Measurements from ENCODE around the gene GPRIN2.
"Not testable (repeated sequence)": the region's sequence is repeated elsewhere in the genome, so short reads cannot be mapped to it uniquely, and the experiment has no call there.

GPRIN2 gene

DNA sequence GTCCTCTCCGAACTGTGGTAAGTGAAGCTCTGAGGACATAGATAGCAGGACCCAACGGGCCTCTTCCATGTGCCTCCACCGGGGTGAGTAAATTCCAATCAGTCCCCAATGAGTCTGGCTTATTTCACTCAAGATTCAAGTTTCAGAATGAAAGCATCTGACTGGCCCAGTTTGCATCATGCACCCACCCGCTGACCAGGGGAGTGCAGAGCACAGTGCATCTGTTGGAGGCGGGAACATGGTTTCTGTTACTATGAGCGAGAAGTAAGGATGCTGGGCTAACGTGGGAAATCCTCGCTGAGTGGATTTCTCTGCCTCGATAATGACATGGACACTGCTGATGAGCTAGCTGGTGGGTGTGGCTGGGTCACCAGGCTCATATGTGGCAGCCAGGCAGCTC is 10.7 kb upstream of the GPRIN2 start:
- DNase-seq (ENCODE audit: low spot score), result not testable (repeated sequence)

- peak; percentile 78 for DNase-seq (ENCODE audit: low spot score)
Measured at GRCh38 chr10:46565591-46566332, 9.3 kb upstream of the GPRIN2 start.

GRCh38 chr10:46560952-46561351 is 4.5 kb upstream of the GPRIN2 start:
- no peak for DNase-seq (ENCODE audit: low spot score)

DNA sequence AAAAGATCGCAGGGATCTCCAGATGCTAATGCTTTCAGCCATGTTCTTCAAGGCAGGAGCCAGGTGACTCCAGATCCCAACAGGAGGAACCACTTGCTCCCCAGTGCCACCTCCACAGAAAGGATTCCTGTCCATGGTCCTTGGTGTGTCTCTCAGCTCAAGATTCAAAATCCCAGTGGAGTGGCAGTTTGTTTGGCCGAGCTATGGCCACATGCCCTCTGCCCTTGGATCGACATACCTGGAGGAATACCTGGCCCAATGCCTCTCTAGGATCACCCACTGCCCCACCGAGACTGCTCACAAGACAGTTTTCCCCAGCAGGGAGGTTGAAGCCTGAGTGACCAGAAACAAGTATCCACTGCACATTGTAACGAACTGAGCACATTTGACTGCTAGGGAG is 3.9 kb upstream of the GPRIN2 start:
- no peak for DNase-seq (ENCODE audit: low spot score)

- no peak for DNase-seq (ENCODE audit: low spot score)
Measured at GRCh38 chr10:46559231-46559671, 2.8 kb upstream of the GPRIN2 start.

- no peak for DNase-seq (ENCODE audit: low spot score)
Measured at GRCh38 chr10:46558392-46559185, 2.1 kb upstream of the GPRIN2 start.

DNA sequence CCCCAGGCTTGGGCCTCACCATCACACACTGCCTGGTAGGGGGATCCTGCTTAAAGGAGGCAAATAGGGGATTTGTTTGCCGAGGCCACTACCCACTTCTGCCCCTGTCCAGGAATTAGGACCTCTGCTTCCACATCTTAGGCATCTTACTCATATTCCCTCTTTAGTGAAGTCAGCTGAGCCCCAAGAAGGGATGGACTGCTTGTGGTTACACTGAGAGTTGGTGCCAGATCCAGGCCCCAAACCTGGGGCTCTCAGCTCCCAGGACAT is 1.6 kb upstream of the GPRIN2 start:
- DNase-seq (ENCODE audit: low spot score), result no peak

GRCh38 chr10:46557319-46558121 is 1.1 kb upstream of the GPRIN2 start:
- no peak for DNase-seq (ENCODE audit: low spot score)

DNA sequence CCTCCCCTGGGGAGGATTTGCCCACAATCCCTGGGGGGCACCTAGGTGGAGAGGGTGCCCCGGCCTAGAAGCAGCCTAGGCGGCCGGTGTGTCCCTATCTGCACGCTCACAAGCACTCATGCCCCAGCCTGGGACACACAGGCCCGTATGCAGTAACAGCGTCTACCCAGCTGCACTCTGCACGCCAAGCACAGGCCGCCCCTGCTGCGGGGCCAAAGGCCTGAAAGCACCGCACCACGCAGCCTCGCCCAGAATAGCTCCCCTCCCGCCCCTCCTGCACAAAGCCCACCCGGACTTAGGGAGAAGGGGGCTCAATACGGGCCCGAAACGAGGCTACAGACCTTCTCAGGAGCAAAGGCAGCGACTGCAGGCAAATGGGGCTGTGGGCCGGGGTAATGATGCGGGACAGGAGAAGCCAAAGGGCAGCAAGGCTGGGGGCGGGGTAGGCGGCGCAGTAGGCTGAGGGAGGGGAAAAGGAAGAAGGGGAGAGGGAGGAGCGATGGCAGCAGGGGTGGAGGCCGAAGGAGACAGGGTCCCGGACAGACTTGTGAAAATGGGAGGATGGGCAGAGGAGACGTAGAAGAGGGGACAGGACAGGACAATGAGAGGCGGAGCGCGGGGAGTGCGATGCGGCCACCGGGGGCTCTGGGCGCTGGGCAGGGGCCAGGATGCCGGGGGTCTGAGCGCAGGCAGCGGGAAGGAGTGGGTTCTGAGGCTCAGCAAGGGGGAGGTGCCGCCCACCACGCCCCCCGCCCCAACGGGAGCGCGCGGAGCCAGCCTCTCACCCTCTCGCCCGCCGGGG is 544 bp downstream of the GPRIN2 start:
- peak; percentile 56 for DNase-seq (ENCODE audit: low spot score)

GRCh38 chr10:46555366-46555712 is 1.1 kb downstream of the GPRIN2 start:
- no peak for DNase-seq (ENCODE audit: low spot score)

- DNase-seq (ENCODE audit: low spot score), result no peak
Measured at GRCh38 chr10:46554166-46554781, 2.2 kb downstream of the GPRIN2 start.

DNA sequence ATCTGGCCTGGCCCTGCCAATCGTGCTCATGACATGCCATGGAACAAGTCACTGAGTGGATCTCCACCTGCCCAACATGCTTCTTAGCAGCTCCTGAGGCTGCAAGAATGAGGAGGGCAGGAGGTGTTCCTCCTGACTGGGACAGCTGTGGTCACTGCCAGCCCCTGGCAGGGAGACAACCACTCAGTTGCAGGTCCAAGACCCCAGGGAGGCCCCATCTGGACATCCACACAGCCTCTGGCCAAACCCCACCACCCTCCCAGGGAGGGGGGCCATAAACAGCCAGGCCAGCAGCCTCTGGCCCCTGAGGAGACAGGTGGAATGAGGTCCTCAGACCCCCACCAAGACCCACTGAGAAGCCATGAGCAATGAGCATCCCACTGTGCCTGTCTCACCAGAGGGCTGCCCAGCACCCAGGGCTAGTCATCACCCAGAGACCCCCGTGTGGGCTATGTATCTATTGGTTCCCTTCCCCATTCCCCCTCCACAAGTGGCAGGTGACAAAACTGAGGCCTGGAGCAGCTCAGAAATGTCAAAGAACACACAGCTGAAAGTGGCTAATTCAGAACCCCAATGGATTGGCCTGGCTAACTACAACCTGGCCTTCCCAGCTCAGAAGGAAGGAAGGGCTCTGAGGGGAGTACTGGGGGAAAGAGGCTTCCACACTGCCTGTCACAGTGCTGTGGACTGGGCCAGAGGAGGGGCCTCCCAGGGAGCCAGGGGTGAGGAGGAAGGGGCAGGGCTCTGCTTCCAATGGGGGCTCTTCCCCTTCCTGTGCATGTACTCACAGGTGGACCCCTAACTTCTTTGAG is 3.0 kb downstream of the GPRIN2 start:
- DNase-seq (ENCODE audit: low spot score), result no peak

DNA sequence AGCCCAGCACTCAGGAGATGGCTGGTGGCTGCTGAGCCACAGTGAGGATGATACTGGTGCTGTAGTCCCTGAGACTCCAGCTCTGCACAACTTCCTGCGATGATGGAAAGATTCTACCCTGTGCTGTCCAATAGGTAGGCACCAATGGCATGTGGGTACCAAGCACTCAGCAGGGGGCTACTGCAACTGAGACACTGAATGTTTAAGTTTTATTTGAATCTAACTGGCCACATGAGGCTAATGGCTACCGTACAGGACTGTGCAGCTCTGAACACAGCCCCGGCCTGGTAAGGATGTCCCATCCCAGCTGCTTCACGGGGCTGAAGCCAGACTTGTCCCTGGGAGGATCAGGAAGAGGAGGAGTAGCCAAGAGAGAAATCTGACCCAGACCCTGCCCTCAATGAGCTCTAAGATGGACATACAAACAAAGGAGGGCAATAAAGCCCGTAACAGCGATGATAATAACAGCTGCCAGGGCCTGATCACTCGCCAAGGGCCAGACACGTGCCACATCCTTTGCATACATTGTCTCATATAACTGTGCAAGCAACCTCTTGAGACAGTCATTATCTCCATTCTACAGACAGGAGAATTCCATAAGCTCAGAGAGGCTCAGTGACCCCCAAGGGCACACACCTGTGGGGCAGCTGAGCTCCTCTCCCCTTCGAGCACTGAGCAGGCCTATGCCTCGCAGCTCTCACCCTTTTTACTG is 3.8 kb downstream of the GPRIN2 start:
- DNase-seq (ENCODE audit: low spot score), result no peak

GRCh38 chr10:46551701-46552525 is 4.5 kb downstream of the GPRIN2 start:
- DNase-seq (ENCODE audit: low spot score), result no peak

DNA sequence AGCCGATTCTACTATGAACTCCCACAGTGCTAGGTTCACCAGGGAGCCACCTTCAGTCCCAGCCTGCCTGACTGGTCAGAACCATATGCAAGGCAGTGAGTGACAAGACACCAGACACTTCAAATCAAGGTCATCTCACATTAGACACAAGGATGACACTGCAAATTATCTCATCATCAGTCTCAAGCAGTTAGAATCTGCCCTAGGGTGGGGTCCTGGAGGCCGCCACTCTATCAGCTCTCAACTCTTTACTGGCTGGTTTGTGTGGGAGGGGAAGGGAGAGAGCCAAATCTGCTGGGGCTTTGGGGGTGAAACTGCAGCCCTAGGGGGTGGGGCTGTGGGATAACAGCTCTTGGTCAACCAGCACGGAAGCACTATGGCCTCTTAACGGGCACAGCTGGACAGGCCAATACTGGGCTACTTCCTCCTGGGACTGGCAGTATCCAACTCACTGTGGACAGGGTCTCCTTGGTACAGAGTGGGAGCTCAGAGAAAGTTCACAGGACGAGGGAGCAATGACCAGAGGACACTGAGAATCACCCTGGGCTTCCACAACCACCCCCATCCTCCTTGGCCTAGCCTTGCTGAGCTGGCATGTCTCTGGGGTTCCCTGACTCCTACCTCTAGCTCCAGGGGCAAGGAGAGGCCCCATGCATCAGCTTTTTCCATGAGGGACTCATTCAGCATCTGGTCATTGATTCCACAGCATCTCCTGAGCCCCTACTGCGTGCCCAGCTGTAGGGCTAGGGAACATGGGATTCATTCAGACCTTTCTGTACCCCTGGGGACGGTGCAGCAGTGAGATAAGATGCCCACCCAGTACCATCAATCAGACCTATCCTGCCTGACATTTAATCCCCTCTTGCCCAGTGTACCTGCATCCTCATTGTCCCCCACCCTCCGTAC is 5.4 kb downstream of the GPRIN2 start:
- no peak for DNase-seq (ENCODE audit: low spot score)

GRCh38 chr10:46550076-46550790 is 6.2 kb downstream of the GPRIN2 start:
- no peak for DNase-seq (ENCODE audit: low spot score)

All from kidney tubule cell (primary cell).